Heart left ventricle (tissue), 13 donors: Measurements from ENCODE around the gene LACC1.

ENCODE experiments used
- POLR2A ChIP-seq, 2 donors: fragments of 450-650 bp; IDR thresholded peaks; one replicate each; pipeline ENCODE4 v1.6.1; 2017; ENCODE audit warnings: antibody characterized with exemption in 2 of 2, mild to moderate bottlenecking in 2 of 2, moderate library complexity in 2 of 2
- TF ChIP-seq, protein P1 (sequence below), 12 donors: fragments of 200-600 bp; sonication (generic) in 4 of 12; IDR thresholded peaks; one replicate each; pipeline versions ENCODE4 v1.5.0 to v1.8.0; 2018 to 2022; ENCODE audit warnings: antibody characterized with exemption in 12 of 12, mild to moderate bottlenecking in 5 of 12
- donor health status: ischemic (EF 13 %, LVEDD 7.1; RV severe dilation, severe dysfunction).
- donor health status: DM: no; HTN: yes; CAD: no.
- donor health status: DM: no; HTN: no; CAD: no.
- donor health status: ischemic (EF 25% LVEDD 6.9; RV normal size, moderate dysfunction).
- donor health status: ischemic (EF 25% LVEDD 5.7; RV mildly dilated, moderate dysfunction).
- donor health status: ischemic (EF 35%, LVEDD 5.7; RV mildly dilated, moderate dysfunction).
- donor health status: nonischemic (EF 11% LVEDD 7.7; RV severe dilation, severe dysfunction).
- donor health status: DM: yes; HTN: yes; CAD: no.
- donor health status: PGD.
- donor health status: ischemic (EF 29% LVEDD 5.4; RV normal size, mild dysfunction).
- donor health status: nonischemic (EF 23%, LVEDD 6.1; RV moderate dilation, normal function).

- TF ChIP-seq, protein P1, sequence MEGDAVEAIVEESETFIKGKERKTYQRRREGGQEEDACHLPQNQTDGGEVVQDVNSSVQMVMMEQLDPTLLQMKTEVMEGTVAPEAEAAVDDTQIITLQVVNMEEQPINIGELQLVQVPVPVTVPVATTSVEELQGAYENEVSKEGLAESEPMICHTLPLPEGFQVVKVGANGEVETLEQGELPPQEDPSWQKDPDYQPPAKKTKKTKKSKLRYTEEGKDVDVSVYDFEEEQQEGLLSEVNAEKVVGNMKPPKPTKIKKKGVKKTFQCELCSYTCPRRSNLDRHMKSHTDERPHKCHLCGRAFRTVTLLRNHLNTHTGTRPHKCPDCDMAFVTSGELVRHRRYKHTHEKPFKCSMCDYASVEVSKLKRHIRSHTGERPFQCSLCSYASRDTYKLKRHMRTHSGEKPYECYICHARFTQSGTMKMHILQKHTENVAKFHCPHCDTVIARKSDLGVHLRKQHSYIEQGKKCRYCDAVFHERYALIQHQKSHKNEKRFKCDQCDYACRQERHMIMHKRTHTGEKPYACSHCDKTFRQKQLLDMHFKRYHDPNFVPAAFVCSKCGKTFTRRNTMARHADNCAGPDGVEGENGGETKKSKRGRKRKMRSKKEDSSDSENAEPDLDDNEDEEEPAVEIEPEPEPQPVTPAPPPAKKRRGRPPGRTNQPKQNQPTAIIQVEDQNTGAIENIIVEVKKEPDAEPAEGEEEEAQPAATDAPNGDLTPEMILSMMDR (IDR thresholded peaks at IDR 0.05), result no peak
- no peak for TF ChIP-seq POLR2A (IDR thresholded peaks at IDR 0.05)
Measured at GRCh38 chr13:43850873-43851272, 28.8 kb upstream of the LACC1 start.
